ENCODE data around the gene SSRP1.

GRCh38 chr11:57353036-57353435 is 17.3 kb upstream of the SSRP1 start:
- TF ChIP-seq EGR1 (IDR thresholded peaks at IDR 0.05) (no peak), EP300 (IDR thresholded peaks at IDR 0.05; ENCODE audit: borderline replicate concordance) (no peak), CEBPB (IDR thresholded peaks at IDR 0.05) (no peak), TCF12 (IDR thresholded peaks at IDR 0.05; ENCODE audit: low read depth) (no peak), YY1 (IDR thresholded peaks at IDR 0.05; ENCODE audit: low read depth) (no peak), TEAD4 (IDR thresholded peaks at IDR 0.05) (no peak), ZBTB7A (IDR thresholded peaks at IDR 0.05; ENCODE audit: low read depth) (no peak), NFIC (IDR thresholded peaks at IDR 0.05) (no peak), USF1 (IDR thresholded peaks at IDR 0.05) (no peak), TAF1 (IDR thresholded peaks at IDR 0.05; ENCODE audit: low read depth) (no peak), FOXM1 (IDR thresholded peaks at IDR 0.05; ENCODE audit: borderline replicate concordance, low read depth) (no peak)
- TF ChIP-seq, protein P1, sequence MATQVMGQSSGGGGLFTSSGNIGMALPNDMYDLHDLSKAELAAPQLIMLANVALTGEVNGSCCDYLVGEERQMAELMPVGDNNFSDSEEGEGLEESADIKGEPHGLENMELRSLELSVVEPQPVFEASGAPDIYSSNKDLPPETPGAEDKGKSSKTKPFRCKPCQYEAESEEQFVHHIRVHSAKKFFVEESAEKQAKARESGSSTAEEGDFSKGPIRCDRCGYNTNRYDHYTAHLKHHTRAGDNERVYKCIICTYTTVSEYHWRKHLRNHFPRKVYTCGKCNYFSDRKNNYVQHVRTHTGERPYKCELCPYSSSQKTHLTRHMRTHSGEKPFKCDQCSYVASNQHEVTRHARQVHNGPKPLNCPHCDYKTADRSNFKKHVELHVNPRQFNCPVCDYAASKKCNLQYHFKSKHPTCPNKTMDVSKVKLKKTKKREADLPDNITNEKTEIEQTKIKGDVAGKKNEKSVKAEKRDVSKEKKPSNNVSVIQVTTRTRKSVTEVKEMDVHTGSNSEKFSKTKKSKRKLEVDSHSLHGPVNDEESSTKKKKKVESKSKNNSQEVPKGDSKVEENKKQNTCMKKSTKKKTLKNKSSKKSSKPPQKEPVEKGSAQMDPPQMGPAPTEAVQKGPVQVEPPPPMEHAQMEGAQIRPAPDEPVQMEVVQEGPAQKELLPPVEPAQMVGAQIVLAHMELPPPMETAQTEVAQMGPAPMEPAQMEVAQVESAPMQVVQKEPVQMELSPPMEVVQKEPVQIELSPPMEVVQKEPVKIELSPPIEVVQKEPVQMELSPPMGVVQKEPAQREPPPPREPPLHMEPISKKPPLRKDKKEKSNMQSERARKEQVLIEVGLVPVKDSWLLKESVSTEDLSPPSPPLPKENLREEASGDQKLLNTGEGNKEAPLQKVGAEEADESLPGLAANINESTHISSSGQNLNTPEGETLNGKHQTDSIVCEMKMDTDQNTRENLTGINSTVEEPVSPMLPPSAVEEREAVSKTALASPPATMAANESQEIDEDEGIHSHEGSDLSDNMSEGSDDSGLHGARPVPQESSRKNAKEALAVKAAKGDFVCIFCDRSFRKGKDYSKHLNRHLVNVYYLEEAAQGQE (IDR thresholded peaks at IDR 0.05; ENCODE audit: low read depth): no peak
- TF ChIP-seq, protein P2, sequence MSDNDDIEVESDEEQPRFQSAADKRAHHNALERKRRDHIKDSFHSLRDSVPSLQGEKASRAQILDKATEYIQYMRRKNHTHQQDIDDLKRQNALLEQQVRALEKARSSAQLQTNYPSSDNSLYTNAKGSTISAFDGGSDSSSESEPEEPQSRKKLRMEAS (IDR thresholded peaks at IDR 0.05): no peak

All from Ishikawa (cell line).